ENCODE measurements around the gene RAF1. TPM values are rescaled to one million over a fixed set of nuclear protein-coding genes. Genes with fewer than 3 reads are reported as not detected.

The RAF1 gene
- total and polyA plus RNA-seq, 8 donors = 36.7 to 156 (median 76.9) TPM

DNA sequence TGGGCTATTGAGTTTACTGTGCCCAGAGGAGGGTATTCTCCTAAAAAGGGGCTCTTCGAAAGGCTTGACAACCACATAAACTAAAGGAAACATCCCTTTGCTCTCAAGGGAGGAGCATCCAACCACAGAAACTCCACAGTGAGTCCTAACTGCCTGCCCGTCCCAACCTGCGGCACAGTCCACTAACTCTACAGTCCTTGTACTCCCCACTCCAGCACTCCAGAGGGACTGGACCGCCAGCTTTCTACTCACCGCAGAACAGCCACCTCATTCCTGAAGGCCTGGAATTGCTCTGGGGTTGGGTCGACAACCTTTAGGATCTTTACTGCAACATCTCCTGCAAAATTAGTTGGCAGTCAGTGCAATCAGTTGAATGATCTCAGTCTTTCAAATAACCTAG is 72.5 kb downstream of the RAF1 start:
- intact Hi-C loops (cut with DNase I; ENCODE audit: low total_unique reads) = no loop called here
- H3K27ac ChIP-seq = no peak overlapping the region
- H3K36me3 ChIP-seq = peaks cover 47 to 100% (median 99%) of the 10 kb centered on the region in 4 donors

DNA sequence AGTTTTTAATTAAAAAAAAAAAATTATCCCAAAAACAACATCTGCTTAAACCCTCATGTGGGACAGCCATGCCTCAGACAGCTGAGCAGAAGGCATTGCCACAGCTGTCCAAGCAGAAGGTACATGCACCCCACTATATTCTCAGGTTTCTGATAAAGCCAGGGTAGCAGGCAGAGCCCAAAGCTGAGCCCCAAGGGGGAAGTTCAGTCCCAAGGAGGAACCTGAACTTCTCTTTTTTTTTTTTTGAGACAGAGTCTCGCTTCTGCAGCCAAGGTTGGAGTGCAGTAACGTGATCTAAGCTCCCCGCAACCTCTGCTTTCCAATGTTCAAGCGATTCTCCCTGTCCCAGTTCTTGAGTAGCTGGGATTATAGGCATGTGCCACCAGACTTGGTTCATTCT is 73.8 kb downstream of the RAF1 start:
- H3K27me3 ChIP-seq = no peaks in the 10 kb centered on the region
- no peak overlapping the region for H3K4me3 ChIP-seq
- no peak for DNase-seq
- intact Hi-C loops (cut with DNase I; ENCODE audit: low total_unique reads) = no loop called here
- H3K27ac ChIP-seq = no peak overlapping the region
- peaks cover 0 to 4% (median 0%) of the 10 kb centered on the region in 4 donors for H3K4me1 ChIP-seq
- TF ChIP-seq, protein P1, sequence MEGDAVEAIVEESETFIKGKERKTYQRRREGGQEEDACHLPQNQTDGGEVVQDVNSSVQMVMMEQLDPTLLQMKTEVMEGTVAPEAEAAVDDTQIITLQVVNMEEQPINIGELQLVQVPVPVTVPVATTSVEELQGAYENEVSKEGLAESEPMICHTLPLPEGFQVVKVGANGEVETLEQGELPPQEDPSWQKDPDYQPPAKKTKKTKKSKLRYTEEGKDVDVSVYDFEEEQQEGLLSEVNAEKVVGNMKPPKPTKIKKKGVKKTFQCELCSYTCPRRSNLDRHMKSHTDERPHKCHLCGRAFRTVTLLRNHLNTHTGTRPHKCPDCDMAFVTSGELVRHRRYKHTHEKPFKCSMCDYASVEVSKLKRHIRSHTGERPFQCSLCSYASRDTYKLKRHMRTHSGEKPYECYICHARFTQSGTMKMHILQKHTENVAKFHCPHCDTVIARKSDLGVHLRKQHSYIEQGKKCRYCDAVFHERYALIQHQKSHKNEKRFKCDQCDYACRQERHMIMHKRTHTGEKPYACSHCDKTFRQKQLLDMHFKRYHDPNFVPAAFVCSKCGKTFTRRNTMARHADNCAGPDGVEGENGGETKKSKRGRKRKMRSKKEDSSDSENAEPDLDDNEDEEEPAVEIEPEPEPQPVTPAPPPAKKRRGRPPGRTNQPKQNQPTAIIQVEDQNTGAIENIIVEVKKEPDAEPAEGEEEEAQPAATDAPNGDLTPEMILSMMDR (IDR thresholded peaks at IDR 0.05) = no peak
- no peak for TF ChIP-seq EP300 (IDR thresholded peaks at IDR 0.05)
- no peak for TF ChIP-seq POLR2AphosphoS5 (IDR thresholded peaks at IDR 0.05)
- no peak for TF ChIP-seq POLR2A (IDR thresholded peaks at IDR 0.05)
- H3K36me3 ChIP-seq = peaks cover 59 to 100% (median 99%) of the 10 kb centered on the region in 4 donors
- no peaks in the 10 kb centered on the region for H3K9me3 ChIP-seq
- WGBS, 5 donors = 80 to 100% (median 96%) methylated on average over 1 to 4 of the region's 4 CpGs

More for the DNA sequence above, 72.5 kb downstream of the RAF1 start:
- no peak for DNase-seq
- Histone ChIP-seq H3K4me3 (no peak overlapping the region), H3K27me3 (no peaks in the 10 kb centered on the region), H3K9me3 (no peaks in the 10 kb centered on the region), H3K4me1 (peaks cover 0 to 4% (median 0%) of the 10 kb centered on the region in 4 donors)
- WGBS, 5 donors = 96 to 98% (median 97%) methylated on average over 6 of the region's 6 CpGs
- TF ChIP-seq POLR2AphosphoS5 (IDR thresholded peaks at IDR 0.05) (no peak), POLR2A (IDR thresholded peaks at IDR 0.05) (no peak), EP300 (IDR thresholded peaks at IDR 0.05) (no peak)
- TF ChIP-seq, protein P1 (IDR thresholded peaks at IDR 0.05) = no peak

DNA sequence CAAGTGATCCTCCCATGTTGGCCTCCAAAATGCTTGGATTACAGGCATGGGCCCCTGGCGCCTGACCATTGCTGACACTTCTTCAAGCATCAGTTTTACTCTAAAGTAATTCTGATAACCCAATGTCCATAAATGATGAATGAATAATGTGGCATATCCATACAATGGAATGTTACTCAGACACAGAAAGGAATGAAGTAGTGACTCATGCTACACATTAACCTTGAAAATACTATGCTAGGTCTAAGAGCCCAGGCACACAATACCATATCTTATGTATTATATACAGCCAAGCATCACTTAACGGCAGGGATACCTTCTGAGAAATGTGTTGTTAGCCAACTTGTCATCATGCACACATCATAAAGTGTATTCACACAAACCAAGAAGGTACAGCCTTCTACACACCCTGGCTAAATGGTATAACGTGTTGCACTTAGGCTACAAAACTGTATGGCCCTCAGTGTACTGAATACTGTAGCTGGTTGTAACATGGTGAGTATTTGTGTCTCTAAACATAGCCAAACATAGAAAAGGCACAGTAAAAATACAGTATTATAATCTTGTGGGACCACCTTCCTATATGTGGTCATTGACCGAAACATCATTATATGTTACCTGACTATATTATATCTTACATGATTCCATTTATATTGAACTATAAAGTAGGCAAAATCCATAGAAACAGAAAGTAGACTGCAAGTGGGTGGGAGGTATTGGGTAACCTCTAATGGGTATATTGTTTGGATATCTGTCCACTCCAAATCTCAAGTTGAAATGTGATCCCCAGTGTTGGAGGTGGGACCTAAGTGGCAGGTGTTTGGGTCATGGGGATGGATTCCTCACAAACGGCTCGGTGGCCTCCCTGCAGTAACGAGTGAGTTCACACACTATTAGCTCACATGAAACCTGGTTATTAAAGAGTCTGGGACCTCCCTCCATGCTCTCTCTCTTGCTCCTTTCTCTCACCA is 75.6 kb downstream of the RAF1 start:
- H3K27me3 ChIP-seq = no peaks in the 10 kb centered on the region
- no peak overlapping the region for H3K27ac ChIP-seq
- no peak for DNase-seq
- no peak overlapping the region for H3K4me3 ChIP-seq
- peaks cover 60 to 100% (median 99%) of the 10 kb centered on the region in 4 donors for H3K36me3 ChIP-seq
- H3K4me1 ChIP-seq = peaks cover 0 to 5% (median 4%) of the 10 kb centered on the region in 4 donors
- WGBS, 5 donors = 71 to 83% (median 75%) methylated on average over 7 of the region's 7 CpGs
- H3K9me3 ChIP-seq = no peaks in the 10 kb centered on the region
- intact Hi-C loops (cut with DNase I; ENCODE audit: low total_unique reads) = no loop called here
- TF ChIP-seq POLR2AphosphoS5 (IDR thresholded peaks at IDR 0.05) (no peak), EP300 (IDR thresholded peaks at IDR 0.05) (no peak), POLR2A (IDR thresholded peaks at IDR 0.05) (no peak)
- TF ChIP-seq, protein P1 (IDR thresholded peaks at IDR 0.05) = no peak

DNA sequence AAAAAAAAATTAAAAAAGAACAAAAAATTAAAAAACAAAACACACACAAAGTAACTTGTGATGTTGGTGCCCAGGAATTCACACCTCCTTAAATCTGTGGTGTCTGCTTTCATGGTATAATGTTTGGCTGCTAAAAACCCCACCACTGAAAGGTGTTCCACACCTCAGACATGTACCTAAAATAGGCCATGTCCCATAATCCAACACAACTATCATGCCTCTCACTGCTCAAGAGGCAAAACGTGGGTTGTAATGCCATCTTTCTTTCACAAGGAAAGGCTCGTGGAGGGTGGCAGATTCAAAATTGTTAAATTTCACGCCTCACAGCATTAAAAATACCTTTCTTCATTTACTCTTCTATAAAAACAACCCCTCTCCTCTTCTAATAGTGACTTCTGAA is 77.5 kb downstream of the RAF1 start:
- Histone ChIP-seq H3K9me3 (no peaks in the 10 kb centered on the region), H3K27me3 (no peaks in the 10 kb centered on the region), H3K27ac (no peak overlapping the region), H3K4me1 (peaks cover 0 to 8% (median 6%) of the 10 kb centered on the region in 4 donors), H3K36me3 (peaks cover 68 to 100% (median 100%) of the 10 kb centered on the region in 4 donors), H3K4me3 (no peak overlapping the region)
- intact Hi-C loops (cut with DNase I; ENCODE audit: low total_unique reads) = no loop called here
- WGBS, 5 donors = 81 to 83% (median 82%) methylated on average over 3 of the region's 3 CpGs
- TF ChIP-seq POLR2AphosphoS5 (IDR thresholded peaks at IDR 0.05) (no peak), POLR2A (IDR thresholded peaks at IDR 0.05) (no peak), EP300 (IDR thresholded peaks at IDR 0.05) (no peak)
- TF ChIP-seq, protein P1 (IDR thresholded peaks at IDR 0.05) = no peak
- no peak for DNase-seq

Data from stomach (tissue), 9 donors.